A549 (cell line): ENCODE results near the gene ZNF132. TPM values are rescaled to one million over a fixed set of nuclear protein-coding genes. Genes with fewer than 3 reads are reported as not detected.

Experiments used
- ATAC-seq, 2 experiments: fragments of 200-7000 bp in 1 of 2; fragments of >200 bp in 1 of 2; cut with Nextera tagmentation in 1 of 2; cut with Tn5 transposase in 1 of 2; 3 replicates each; pipeline versions ENCODE4 v1.8.0 to v1.9.1; 2018 to 2020; ENCODE audit warnings: mild to moderate bottlenecking in 1 of 2, moderate library complexity in 1 of 2
- CTCF ChIA-PET: fragments of 300-600 bp; sonication (Branson Sonifier 250); formaldehyde crosslinking; extraction: SDS; loops from one replicate; lab custom pipeline; 2021; ENCODE audit warnings: antibody characterized with exemption, inconsistent platforms; lab: Yijun Ruan, JAX
- POLR2A ChIA-PET: fragments of 350-600 bp; formaldehyde crosslinking; extraction: SDS; loops from one replicate; lab custom pipeline; 2021; ENCODE audit warnings: antibody characterized with exemption, inconsistent platforms; lab: Yijun Ruan, JAX
- DNase-seq, 2 experiments: peaks; one replicate each; pipeline versions ENCODE4 v3.0.0 to v3.0.0-alpha.2; 2011 to 2016; ENCODE audit warnings: low read depth in 1 of 2, low spot score in 1 of 2
- FAIRE-seq: peaks from 2 replicates; lab custom pipeline; 2011; peaks lifted over from hg19 to GRCh38; lab: Jason Lieb, UNC
- H3K27ac ChIP-seq, 2 experiments: fragments of >200 bp; sonication (Bioruptor Twin); formaldehyde crosslinking; 3 replicates each; pipeline ENCODE4 v1.5.1; 2016 to 2017
- H3K4me1 ChIP-seq: fragments of >200 bp; sonication (Bioruptor Twin); formaldehyde crosslinking; 3 replicates; pipeline ENCODE4 v1.6.1; 2016
- H3K4me2 ChIP-seq: fragments of >200 bp; sonication (Bioruptor Twin); formaldehyde crosslinking; 3 replicates; pipeline ENCODE4 v1.6.1; 2016
- H3K4me3 ChIP-seq: fragments of >200 bp; sonication (Bioruptor Twin); formaldehyde crosslinking; 3 replicates; pipeline ENCODE4 v1.5.1; 2016
- H3K9me3 ChIP-seq: fragments of >200 bp; sonication (Bioruptor Twin); formaldehyde crosslinking; 3 replicates; pipeline ENCODE4 v1.6.1; 2016
- ATOH8 ChIP-seq: fragments of 250-450 bp; sonication (Bioruptor Pico); IDR thresholded peaks from 2 replicates; pipeline ENCODE4 v1.5.0; 2020; ENCODE audit warnings: low read depth, mild to moderate bottlenecking, moderate library complexity
- BCL3 ChIP-seq: fragments of >200 bp; sonication (Bioruptor Twin); formaldehyde crosslinking; IDR thresholded peaks from 3 replicates; pipeline ENCODE4 v1.6.1; 2016
- BHLHE40 ChIP-seq: IDR thresholded peaks from 2 replicates; pipeline ENCODE4 v1.6.1; 2012; ENCODE audit warnings: low read depth, low read length, inconsistent platforms
- CBX2 ChIP-seq: fragments of 200-600 bp; sonication (generic); IDR thresholded peaks from 2 replicates; pipeline ENCODE4 v1.6.1; 2016; ENCODE audit warnings: low read depth, mild to moderate bottlenecking, borderline replicate concordance
- E2F6 ChIP-seq: IDR thresholded peaks from 2 replicates; pipeline ENCODE4 v1.6.1; 2012; ENCODE audit warnings: low read depth, borderline replicate concordance
- EP300 ChIP-seq, 2 experiments: fragments of >200 bp; sonication (Bioruptor Twin); formaldehyde crosslinking; IDR thresholded peaks; 2 replicates in 1 of 2; 3 replicates in 1 of 2; pipeline ENCODE4 v1.6.1; 2016 to 2017
- FOSB ChIP-seq: fragments of 250-450 bp; sonication (Bioruptor Pico); IDR thresholded peaks from 2 replicates; pipeline ENCODE4 v1.5.0; 2020; ENCODE audit warnings: mild to moderate bottlenecking, moderate library complexity
- FOSL2 ChIP-seq, 2 experiments: fragments of 450-650 bp in 1 of 2; fragments of >200 bp in 1 of 2; sonication (Bioruptor Twin) in 1 of 2; formaldehyde crosslinking; IDR thresholded peaks; 2 replicates each; pipeline versions ENCODE4 v1.5.0 to v1.6.1; 2016 to 2020; ENCODE audit warnings: mild to moderate bottlenecking in 1 of 2, moderate library complexity in 1 of 2
- HDAC2 ChIP-seq: fragments of 200-600 bp; sonication (generic); IDR thresholded peaks from 2 replicates; pipeline ENCODE4 v1.6.1; 2016
- HMGXB4 ChIP-seq: fragments of 250-450 bp; sonication (Bioruptor Pico); IDR thresholded peaks from 2 replicates; pipeline ENCODE4 v1.5.0; 2021; ENCODE audit warnings: mild to moderate bottlenecking, moderate library complexity, borderline replicate concordance
- HOXB5 ChIP-seq: fragments of 250-450 bp; sonication (Bioruptor Pico); IDR thresholded peaks from 2 replicates; pipeline ENCODE4 v1.5.0; 2020; ENCODE audit warnings: mild to moderate bottlenecking, moderate library complexity
- KDM5A ChIP-seq: fragments of 200-600 bp; sonication (generic); IDR thresholded peaks from 2 replicates; pipeline ENCODE4 v1.6.1; 2016; ENCODE audit warnings: antibody characterized with exemption, mild to moderate bottlenecking
- MAX ChIP-seq: IDR thresholded peaks from 2 replicates; pipeline ENCODE4 v1.6.1; 2012
- MYC ChIP-seq: IDR thresholded peaks from 2 replicates; pipeline ENCODE4 v1.6.1; 2012; ENCODE audit warnings: mild to moderate bottlenecking, inconsistent platforms, low read length, improper control_type of control experiment, borderline replicate concordance
- NFE2L2 ChIP-seq: fragments of 150-350 bp; conservative IDR thresholded peaks from 2 replicates; pipeline ENCODE4 v1.6.1; 2014; ENCODE audit warnings: low read length
- PBX3 ChIP-seq: IDR thresholded peaks from 2 replicates; pipeline ENCODE4 v1.6.1; 2012
- POLR2A ChIP-seq: IDR thresholded peaks from 2 replicates; pipeline ENCODE4 v1.6.1; 2012; ENCODE audit warnings: mild to moderate bottlenecking, low read length
- POLR2AphosphoS2 ChIP-seq: conservative IDR thresholded peaks from 2 replicates; pipeline ENCODE4 v1.6.1; 2012; ENCODE audit warnings: low read length, improper control_type of control experiment, inconsistent platforms
- RAD21 ChIP-seq, 2 experiments: fragments of >200 bp in 1 of 2; sonication (Bioruptor Twin) in 1 of 2; formaldehyde crosslinking in 1 of 2; IDR thresholded peaks in 1 of 2; conservative IDR thresholded peaks in 1 of 2; 2 replicates in 1 of 2; 3 replicates in 1 of 2; pipeline ENCODE4 v1.6.1; 2012 to 2018; ENCODE audit warnings: inconsistent platforms in 1 of 2
- RARB ChIP-seq: fragments of 250-450 bp; sonication (Bioruptor Pico); IDR thresholded peaks from 2 replicates; pipeline ENCODE4 v1.8.0; 2021; ENCODE audit warnings: mild to moderate bottlenecking, moderate library complexity
- SMC3 ChIP-seq: fragments of >200 bp; sonication (Bioruptor Twin); formaldehyde crosslinking; IDR thresholded peaks from 3 replicates; pipeline ENCODE4 v1.6.1; 2018; ENCODE audit warnings: inconsistent platforms
- WGBS: methylation state at CpG from one replicate; pipeline ENCODE4 v1.1.6; 2017; ENCODE audit errors: missing lambda C conversion rate; 5-methylcytosine and 5-hydroxymethylcytosine counted together
- polyA plus RNA-seq, 4 experiments: library from polyadenylated mRNA; depleted of rRNA in 3 of 4; stranded (reverse); fragments of >200 nt; fragmentation: RNase III in 1 of 4; extraction: RNeasy Plus Mini Kit Qiagen cat#74134 plus additional on column Dnase treatment in 1 of 4; gene quantifications; 2 replicates in 3 of 4; 3 replicates in 1 of 4; pipeline ENCODE4 v1.2.3, GENCODE V29; 2011 to 2017

ZNF132 gene
- polyA plus RNA-seq, 2 of the 4 experiments (the other 2 are of a cell fraction), result 0.05 to 0.16 TPM

GRCh38 chr19:58451358-58452101 lies 11.6 kb upstream of the ZNF132 start, which contains the start of gene ZNF324B (continued):
- no peak; the same call in 1 of the 2 replicates for TF ChIP-seq HOXB5 (CRISPR knock-in tag)
- TF ChIP-seq BCL3, result no peak
- TF ChIP-seq E2F6, result peak; percentile 80
- TF ChIP-seq POLR2A, result peak; percentile 55
- no peak for TF ChIP-seq RAD21 (conservative IDR thresholded peaks at IDR 0.05 in 1 of 2, IDR thresholded peaks at IDR 0.05 in 1 of 2)
- no peak for TF ChIP-seq MYC
- TF ChIP-seq NFE2L2, result no peak
- TF ChIP-seq SMC3, result no peak
- no peak for TF ChIP-seq FOSL2 (IDR thresholded peaks at IDR 0.05)
- no peak for TF ChIP-seq FOSL2 (CRISPR knock-in tag; IDR thresholded peaks at IDR 0.05)
- no peak for TF ChIP-seq KDM5A
- TF ChIP-seq RARB (CRISPR knock-in tag), result no peak
- TF ChIP-seq ATOH8 (CRISPR knock-in tag), result no peak
- no peak for TF ChIP-seq CBX2
- no peak for TF ChIP-seq BHLHE40
- TF ChIP-seq PBX3, result no peak
- no peak for TF ChIP-seq EP300 (IDR thresholded peaks at IDR 0.05)
- no peak for TF ChIP-seq FOSB (CRISPR knock-in tag)

GRCh38 chr19:58450856-58451357 lies 11.0 kb upstream of the ZNF132 start:
- 1% methylated on average over 11 of the region's 11 CpGs for WGBS
- POLR2A ChIA-PET, result interaction anchor here (0.7 to 1.4 kb wide), 4 partner anchors 42 to 93 kb away, joined by 3 to 4 read pairs (median 4); partner anchors contain the start of genes TRIM28, ZNF497 and ZNF584
- Histone ChIP-seq H3K4me1 (no peaks in the 10 kb centered on the region), H3K27ac (peak overlapping the region in 1 of 2 experiments; percentile 45; a peak in 2 of 6 replicates), H3K4me3 (peak overlapping the region; percentile 85), H3K9me3 (peaks cover 39% of the 10 kb centered on the region), H3K4me2 (peak overlapping the region; percentile 94)
- peak; percentile 52 to 53 for ATAC-seq
- CTCF ChIA-PET, result interaction anchor here (0.8 to 1.4 kb wide), 3 partner anchors 11 to 69 kb away, joined by 3 to 6 read pairs (median 4); partner anchors contain the start of genes ZBTB45 and ZNF584
- peak in 1 of 2 experiments; percentile 48 for DNase-seq
- no peak for FAIRE-seq
- TF ChIP-seq SMC3, result no peak
- no peak for TF ChIP-seq HDAC2
- TF ChIP-seq BHLHE40, result no peak
- TF ChIP-seq POLR2AphosphoS2, result no peak
- no peak for TF ChIP-seq HMGXB4
- no peak for TF ChIP-seq MAX
